Thoracic aorta (tissue), 2 donors: ENCODE data around the gene TMEM95. TPM values are rescaled to one million over a fixed set of nuclear protein-coding genes. Genes with fewer than 3 reads are reported as not detected.
A peak's percentile ranks its signal among the peaks of the same experiment; 100 is the strongest.

ENCODE experiments used
- ATAC-seq: fragments of 150-250 bp; one replicate; pipeline ENCODE4 v1.8.0; 2017; ENCODE audit warnings: low read depth; ENCODE audit not compliant: insufficient number of reproducible peaks, low FRiP score
- DNase-seq: peaks from one replicate; pipeline ENCODE4 v3.0.0-alpha.2; 2020; ENCODE audit warnings: low spot score
- H3K27ac ChIP-seq, 2 donors: fragments of 200-600 bp; sonication (generic); 1 replicate in 1 of 2; 2 replicates in 1 of 2; pipeline ENCODE4 v1.5.1; 2016; ENCODE audit warnings: mild to moderate bottlenecking in 2 of 2, moderate library complexity in 2 of 2
- H3K27me3 ChIP-seq: fragments of 200-600 bp; sonication (generic); replicated peaks from 2 replicates; pipeline ENCODE4 v1.6.0; 2016; ENCODE audit warnings: mild to moderate bottlenecking; ENCODE audit not compliant: insufficient read depth
- H3K36me3 ChIP-seq: fragments of 200-600 bp; sonication (generic); one replicate; pipeline ENCODE4 v1.5.1; 2016
- H3K4me1 ChIP-seq, 2 donors: fragments of 200-600 bp; sonication (generic); 1 replicate in 1 of 2; 2 replicates in 1 of 2; pipeline versions ENCODE4 v1.5.1 to v1.6.0; 2016; ENCODE audit warnings: low read depth in 2 of 2, mild to moderate bottlenecking in 1 of 2; ENCODE audit not compliant: control insufficient read depth in 1 of 2
- H3K4me3 ChIP-seq: fragments of 200-600 bp; sonication (generic); 2 replicates; pipeline ENCODE4 v1.5.1; 2016; ENCODE audit warnings: mild to moderate bottlenecking
- H3K9me3 ChIP-seq: fragments of 200-600 bp; sonication (generic); 2 replicates; pipeline ENCODE4 v1.5.1; 2016
- total RNA-seq, 2 donors: library from RNA; depleted of rRNA; stranded (reverse); fragments of >200 nt; gene quantifications; one replicate each; pipeline versions ENCODE4 v1.1.0 to v1.2.3, GENCODE V29; 2016
- TF ChIP-seq, protein P1 (sequence below): fragments of 200-600 bp; sonication (generic); IDR thresholded peaks from one replicate; pipeline ENCODE4 v1.5.1; 2019; ENCODE audit warnings: antibody characterized with exemption

TMEM95 gene
- total RNA-seq, 2 donors from 2014 or later = not detected

DNA sequence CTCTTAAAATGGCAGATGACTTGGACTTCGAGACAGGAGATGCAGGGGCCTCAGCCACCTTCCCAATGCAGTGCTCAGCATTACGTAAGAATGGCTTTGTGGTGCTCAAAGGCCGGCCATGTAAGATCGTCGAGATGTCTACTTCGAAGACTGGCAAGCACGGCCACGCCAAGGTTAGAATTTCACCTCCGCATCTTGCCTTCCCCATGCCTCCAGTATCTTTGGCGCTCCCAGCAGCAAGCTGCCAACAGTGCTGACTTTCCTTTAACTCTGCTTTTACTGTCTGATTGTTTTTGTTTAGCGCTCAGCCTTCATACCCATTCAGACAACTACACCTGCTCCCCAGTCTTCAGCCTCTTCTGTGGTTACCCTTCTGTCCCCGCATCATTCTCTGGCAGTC lies 45.3 kb upstream of the TMEM95 start:
- Histone ChIP-seq H3K9me3 (no peaks in the 10 kb centered on the region), H3K4me3 (peak overlapping the region; percentile 78), H3K27ac (peak overlapping the region in 1 of 2 donors; percentile 98), H3K27me3 (no peaks in the 10 kb centered on the region), H3K4me1 (peaks cover 25 to 54% of the 10 kb centered on the region in 2 donors), H3K36me3 (peaks cover 46% of the 10 kb centered on the region)
- DNase-seq = no peak
- TF ChIP-seq, protein P1, sequence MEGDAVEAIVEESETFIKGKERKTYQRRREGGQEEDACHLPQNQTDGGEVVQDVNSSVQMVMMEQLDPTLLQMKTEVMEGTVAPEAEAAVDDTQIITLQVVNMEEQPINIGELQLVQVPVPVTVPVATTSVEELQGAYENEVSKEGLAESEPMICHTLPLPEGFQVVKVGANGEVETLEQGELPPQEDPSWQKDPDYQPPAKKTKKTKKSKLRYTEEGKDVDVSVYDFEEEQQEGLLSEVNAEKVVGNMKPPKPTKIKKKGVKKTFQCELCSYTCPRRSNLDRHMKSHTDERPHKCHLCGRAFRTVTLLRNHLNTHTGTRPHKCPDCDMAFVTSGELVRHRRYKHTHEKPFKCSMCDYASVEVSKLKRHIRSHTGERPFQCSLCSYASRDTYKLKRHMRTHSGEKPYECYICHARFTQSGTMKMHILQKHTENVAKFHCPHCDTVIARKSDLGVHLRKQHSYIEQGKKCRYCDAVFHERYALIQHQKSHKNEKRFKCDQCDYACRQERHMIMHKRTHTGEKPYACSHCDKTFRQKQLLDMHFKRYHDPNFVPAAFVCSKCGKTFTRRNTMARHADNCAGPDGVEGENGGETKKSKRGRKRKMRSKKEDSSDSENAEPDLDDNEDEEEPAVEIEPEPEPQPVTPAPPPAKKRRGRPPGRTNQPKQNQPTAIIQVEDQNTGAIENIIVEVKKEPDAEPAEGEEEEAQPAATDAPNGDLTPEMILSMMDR = no peak
- ATAC-seq = no peak

DNA sequence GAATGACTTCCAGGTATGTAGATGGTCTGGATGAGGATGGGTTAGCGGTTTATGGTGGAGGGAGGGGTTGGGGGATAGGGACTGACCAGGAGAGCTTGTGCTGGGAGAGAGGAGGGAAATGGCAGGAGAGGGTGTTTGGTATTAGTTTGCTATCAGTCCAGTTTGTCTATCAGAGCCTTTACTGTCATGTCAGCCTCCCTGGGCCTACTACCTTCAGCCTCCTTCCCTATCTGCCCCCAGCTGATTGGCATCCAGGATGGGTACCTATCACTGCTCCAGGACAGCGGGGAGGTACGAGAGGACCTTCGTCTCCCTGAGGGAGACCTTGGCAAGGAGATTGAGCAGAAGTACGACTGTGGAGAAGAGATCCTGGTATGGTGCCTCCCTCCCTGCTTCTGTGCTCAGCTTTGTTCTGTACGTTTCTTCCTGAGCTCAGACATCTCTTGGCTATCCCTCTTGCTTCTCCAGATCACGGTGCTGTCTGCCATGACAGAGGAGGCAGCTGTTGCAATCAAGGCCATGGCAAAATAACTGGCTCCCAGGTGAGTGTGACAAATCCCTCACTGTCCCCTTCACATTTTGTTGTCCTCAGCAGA lies 43.7 kb upstream of the TMEM95 start:
- no peak for ATAC-seq
- TF ChIP-seq, protein P1 = no peak
- Histone ChIP-seq H3K27me3 (no peaks in the 10 kb centered on the region), H3K4me1 (peaks cover 31 to 60% of the 10 kb centered on the region in 2 donors), H3K36me3 (peaks cover 46% of the 10 kb centered on the region), H3K4me3 (no peak overlapping the region), H3K27ac (no peak overlapping the region), H3K9me3 (no peaks in the 10 kb centered on the region)
- no peak for DNase-seq

DNA sequence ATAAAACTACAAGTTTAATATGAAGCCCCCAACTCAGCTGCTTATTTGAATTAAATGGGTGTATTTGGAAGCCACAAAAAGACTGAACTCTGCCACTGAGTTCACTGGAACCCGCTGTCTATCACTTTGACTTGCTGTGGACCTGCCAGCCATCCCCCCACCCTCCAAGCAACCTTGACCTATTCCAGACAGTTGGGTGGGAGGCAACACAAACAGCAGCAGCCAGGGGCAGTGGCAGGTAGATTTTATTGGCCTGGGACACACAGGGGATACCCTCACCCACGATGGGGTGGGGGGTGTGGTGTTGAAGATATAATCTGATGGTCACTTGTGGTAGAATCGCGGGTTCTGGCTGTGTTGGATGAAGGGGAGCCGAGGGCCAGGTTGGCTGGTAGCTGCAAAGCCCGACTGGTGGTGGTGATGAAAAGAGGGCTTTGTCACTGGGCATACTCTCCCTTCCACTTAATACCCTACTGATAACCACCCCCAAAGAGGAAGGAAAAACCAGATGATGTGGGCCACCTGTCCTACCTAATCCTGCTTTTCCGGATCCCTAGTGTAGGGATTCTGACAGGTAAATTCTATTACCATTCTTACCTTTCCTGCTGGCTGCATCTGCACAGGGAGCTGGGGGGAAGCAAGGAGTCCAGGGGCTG lies 42.4 kb upstream of the TMEM95 start:
- H3K4me3 ChIP-seq = no peak overlapping the region

DNA sequence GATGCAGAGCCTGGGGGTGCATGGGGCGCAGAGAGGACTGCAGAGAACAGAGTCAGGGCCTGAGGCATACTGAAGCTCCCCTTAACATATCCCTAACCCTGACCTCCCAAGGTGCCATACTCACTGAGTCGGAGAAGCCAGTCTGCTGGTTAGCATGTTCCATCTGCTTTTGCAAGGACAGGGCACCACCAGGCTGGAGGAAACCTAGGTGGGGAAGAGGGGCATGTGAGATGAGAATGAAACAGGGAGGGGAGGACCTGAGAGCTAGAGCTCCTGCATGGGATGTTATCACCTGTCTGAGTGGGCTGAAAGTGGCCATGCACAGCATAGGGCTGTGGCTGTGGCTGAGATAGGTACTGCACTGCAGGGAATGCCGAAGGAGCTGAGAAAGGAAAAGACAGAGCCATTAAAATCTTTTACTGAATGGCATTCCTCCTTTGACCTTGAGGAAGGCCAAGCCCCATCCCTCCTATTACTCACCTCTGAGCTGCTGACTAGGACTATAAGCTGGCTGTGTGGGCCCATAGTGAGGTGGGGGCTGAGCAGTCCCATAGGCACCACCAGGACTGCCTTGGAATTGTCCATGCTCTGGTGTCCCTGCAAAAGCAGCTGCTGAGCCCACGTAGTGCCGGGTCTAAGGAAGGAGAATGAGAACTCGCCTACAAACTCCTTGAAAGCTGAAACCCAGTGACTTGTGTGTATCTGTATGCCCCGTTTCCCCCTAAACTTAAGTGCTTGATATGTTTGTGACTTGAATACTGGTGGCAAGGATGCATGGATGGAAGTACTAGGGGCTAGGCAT lies 41.7 kb upstream of the TMEM95 start:
- no peak for ATAC-seq
- Histone ChIP-seq H3K4me3 (no peak overlapping the region), H3K27ac (no peak overlapping the region), H3K36me3 (peaks cover 58% of the 10 kb centered on the region), H3K4me1 (peaks cover 31 to 57% of the 10 kb centered on the region in 2 donors), H3K9me3 (no peaks in the 10 kb centered on the region), H3K27me3 (no peaks in the 10 kb centered on the region)
- TF ChIP-seq, protein P1 = peak; percentile 13
- DNase-seq = no peak

More for the DNA sequence above, 42.4 kb upstream of the TMEM95 start:
- Histone ChIP-seq H3K9me3 (no peaks in the 10 kb centered on the region), H3K36me3 (peaks cover 52% of the 10 kb centered on the region), H3K27ac (no peak overlapping the region), H3K4me1 (peaks cover 31 to 57% of the 10 kb centered on the region in 2 donors), H3K27me3 (no peaks in the 10 kb centered on the region)
- DNase-seq (no peak), ATAC-seq (no peak)
- TF ChIP-seq, protein P1 = no peak
